Left cardiac atrium (tissue), 4 donors: ENCODE data around the gene TRPV5. TPM values are rescaled to one million over a fixed set of nuclear protein-coding genes. Genes with fewer than 3 reads are reported as not detected.
A peak's percentile ranks its signal among the peaks of the same experiment; 100 is the strongest.

Experiments used
- ATAC-seq, 2 donors: fragments of 200-7000 bp; cut with Tn5 transposase; one replicate each; pipeline ENCODE4 v1.9.1; 2020; ENCODE audit warnings: mild to moderate bottlenecking in 2 of 2, moderate library complexity in 2 of 2
- DNase-seq: peaks from one replicate; pipeline ENCODE4 v3.0.0-alpha.2; 2020
- intact Hi-C, 2 donors: fragments of 100-400 bp; cut with DNase I; formaldehyde crosslinking; loops; one replicate each; pipeline versions ENCODE4 v1.14.1 to v1.15.1; 2022 to 2023
- total RNA-seq, 2 donors: library from RNA; stranded (reverse); fragmentation: NEBNext Ultra II Directional; extraction: Animal tissue kit (Norgen Biotek cat#: 25700); gene quantifications; one replicate each; pipeline ENCODE4 v1.2.1, GENCODE V29; 2021
- donor health status: DM: no; HTN: yes; CAD: no.
- donor health status: DM: no; HTN: yes; CAD: no; lungs with severe emphysema.
- donor health status: DM: yes; HTN: yes; CAD: no.
- donor health status: Dilated cardiomyopathy.

TRPV5 gene
- total RNA-seq, 2 donors from 2014 or later = not detected

DNA sequence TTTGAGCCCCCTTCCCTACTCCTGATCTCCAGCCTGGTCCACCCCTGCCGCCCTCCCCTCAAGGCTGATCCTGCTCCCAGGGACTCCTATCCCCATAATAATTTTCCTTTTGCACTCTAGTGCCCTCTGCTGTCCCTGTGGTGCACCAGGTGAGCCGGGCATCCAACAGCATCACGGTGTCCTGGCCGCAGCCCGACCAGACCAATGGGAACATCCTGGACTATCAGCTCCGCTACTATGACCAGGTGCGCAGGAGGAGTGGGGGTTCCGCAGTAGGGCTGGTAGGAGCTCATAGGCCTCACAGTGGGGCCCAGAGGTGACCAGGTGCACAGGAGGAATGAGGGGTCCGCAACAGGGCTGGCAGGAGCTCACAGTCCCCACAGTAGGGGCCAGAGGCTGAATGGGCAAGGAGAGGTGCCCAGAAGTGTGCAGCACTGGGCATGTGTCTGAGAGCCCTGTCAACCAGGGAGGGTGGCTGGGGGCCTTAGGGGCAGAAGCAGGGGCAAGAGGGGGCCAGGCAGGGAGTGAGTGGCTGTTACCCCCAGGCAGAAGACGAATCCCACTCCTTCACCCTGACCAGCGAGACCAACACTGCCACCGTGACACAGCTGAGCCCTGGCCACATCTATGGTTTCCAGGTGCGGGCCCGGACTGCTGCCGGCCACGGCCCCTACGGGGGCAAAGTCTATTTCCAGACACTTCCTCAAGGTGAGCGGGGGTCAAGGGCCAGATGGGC lies 67.0 kb downstream of the TRPV5 start:
- ATAC-seq = peak; percentile 52 to 61
- intact Hi-C loops = no loop called here
- no peak for DNase-seq

DNA sequence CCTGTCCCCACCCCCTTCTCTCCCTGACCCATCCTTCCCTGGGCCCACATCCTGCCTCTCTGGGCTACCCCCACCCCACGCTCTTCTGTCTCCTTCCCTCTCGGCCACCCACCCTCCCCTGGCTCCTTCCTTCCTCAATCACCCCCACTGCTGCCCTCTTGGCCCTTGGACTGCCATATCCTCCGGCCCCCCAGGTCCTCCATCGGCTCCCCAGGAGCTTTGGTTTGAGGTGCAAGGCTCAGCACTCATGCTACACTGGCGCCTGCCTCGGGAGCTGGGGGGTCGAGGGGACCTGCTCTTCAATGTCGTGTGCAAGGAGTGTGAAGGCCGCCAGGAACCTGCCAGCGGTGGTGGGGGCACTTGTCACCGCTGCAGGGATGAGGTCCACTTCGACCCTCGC lies 67.8 kb downstream of the TRPV5 start:
- ATAC-seq (no peak), DNase-seq (no peak)
- intact Hi-C loops = no loop called here

DNA sequence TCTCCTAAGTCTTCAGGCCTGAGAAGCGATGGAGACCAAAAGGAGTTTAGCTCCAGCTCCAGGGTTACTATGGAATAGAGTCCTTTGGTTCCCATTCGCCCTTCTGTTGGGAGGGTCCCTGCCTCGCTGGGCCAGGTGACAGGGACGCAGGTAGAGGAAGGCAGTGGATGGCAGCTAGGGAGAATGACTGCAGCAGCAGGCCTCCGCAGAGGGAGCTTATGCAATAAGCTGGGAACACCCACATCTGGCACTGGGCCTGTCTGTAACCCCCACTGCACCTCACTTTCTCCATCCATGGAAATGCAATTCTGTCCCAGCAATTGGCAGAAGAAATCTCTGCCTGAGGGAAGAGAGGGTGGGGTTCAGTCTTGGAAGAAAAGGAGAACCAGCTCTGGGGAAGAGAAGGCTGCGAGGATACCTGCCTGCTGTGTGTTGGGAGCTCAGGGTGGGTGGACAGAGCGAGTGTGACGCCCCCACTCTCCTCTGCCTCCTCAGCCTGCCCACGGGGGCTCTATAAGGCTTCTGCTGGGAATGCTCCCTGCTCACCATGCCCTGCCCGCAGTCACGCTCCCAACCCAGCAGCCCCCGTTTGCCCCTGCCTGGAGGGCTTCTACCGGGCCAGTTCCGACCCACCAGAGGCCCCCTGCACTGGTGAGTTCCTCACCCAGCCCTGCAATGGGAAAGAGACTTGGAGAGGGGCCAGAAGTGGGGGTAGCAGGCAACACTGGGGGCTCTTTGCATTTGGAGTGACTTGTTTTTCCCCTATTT lies 68.4 kb downstream of the TRPV5 start:
- DNase-seq = no peak
- intact Hi-C loops = no loop called here
- no peak for ATAC-seq

DNA sequence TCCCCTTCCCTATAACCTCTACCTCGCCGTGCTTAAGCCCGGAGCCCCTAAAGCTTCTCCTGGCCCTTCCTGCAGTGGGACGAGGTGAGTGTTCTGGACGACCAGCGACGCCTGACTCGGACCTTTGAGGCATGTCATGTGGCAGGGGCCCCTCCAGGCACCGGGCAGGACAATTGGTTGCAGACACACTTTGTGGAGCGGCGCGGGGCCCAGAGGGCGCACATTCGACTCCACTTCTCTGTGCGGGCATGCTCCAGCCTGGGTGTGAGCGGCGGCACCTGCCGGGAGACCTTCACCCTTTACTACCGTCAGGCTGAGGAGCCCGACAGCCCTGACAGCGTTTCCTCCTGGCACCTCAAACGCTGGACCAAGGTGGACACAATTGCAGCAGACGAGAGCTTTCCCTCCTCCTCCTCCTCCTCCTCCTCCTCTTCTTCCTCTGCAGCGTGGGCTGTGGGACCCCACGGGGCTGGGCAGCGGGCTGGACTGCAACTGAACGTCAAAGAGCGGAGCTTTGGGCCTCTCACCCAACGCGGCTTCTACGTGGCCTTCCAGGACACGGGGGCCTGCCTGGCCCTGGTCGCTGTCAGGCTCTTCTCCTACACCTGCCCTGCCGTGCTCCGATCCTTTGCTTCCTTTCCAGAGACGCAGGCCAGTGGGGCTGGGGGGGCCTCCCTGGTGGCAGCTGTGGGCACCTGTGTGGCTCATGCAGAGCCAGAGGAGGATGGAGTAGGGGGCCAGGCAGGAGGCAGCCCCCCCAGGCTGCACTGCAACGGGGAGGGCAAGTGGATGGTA lies 69.5 kb downstream of the TRPV5 start:
- intact Hi-C loops = no loop called here

DNA sequence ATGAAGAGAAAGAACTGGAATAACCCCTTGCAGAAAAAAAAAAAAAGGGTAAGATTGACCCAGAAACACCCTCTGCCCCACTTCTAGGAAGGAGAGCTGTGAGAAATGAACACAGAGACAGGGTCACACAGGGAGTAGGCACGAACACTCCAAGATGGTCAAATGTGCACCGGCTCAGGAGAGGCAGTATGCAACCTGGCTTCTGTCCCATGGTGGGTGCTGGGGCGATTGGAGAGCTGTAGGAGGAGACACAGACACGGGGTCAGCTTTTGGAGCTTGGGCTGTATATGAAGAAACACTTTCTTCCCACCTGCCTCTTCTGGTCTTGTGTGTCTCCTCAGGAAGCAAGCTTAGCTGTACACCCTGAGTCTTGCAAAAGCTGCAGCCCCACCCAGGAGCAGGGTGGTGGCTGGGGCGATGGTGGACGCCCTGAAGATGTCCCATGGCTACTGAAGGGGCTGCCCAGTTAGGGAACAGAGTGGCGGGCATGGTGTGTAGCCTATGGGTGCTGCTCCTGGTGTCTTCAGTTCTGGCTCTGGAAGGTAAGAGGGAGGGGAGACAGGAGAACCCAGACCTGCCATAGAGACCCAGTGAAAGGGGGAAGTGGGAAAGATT lies 70.7 kb downstream of the TRPV5 start:
- intact Hi-C loops = no loop called here
- ATAC-seq = no peak

More for the DNA sequence above, 69.5 kb downstream of the TRPV5 start:
- ATAC-seq (no peak), DNase-seq (no peak)

DNA sequence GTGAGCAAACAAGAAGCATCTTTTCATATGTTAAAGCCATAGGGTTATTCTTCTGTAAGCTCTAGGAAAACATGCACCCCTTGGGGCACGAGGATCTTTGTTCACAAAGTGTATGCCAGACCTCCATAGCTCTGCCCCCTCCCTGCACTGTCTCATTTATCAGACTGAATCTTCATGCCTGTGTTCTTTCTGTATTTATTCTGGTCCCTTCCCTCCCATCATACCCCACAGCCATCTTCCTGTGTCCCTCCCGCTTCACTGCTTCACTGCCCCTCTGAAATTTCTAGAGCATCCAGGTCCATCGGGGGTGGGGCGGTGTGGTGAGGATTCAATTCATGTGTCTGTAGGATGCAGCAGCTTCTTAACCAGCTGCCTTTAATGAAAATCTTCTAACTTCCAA lies 71.2 kb downstream of the TRPV5 start:
- no peak for DNase-seq
- ATAC-seq = no peak
- intact Hi-C loops = no loop called here

More for the DNA sequence above, 70.7 kb downstream of the TRPV5 start:
- no peak for DNase-seq

DNA sequence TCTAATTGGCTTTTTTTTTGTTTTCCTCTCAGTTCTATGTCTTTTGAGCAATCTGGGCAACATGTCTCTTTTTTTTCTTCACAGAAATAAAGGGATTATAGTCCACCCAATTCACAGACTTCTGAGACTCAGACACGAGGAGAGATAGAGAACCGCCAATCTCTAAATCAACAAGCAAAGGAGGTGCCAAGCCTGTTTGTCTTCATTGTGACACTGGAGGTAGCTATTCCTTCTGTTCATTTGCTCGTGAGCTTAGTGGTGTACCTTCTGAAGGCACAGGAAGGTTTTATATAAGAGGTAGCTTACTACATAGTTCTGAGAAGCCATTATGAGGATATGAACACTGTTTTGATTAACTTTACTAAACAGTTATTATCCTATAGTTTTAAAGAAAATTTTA lies 72.6 kb downstream of the TRPV5 start:
- no peak for DNase-seq
- intact Hi-C loops = no loop called here
- ATAC-seq = no peak

DNA sequence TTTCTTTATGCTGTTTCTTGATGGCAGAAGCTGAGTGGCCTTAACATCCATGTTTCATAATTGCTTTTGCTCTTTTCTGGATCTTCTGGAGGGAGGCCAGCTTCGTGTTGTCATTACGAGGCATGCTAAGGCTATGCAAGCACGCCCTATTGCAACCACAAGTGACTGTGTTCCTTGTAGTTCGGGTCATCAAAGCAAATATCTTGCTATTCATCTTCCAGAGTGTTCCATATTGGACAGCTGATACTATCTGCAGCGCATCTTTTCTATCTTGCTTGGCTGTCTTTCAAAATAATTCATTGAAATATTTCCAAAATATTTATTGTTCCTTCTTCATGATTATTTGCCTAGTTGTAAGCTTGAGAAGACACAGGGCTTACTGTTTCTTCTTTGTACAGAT lies 73.7 kb downstream of the TRPV5 start:
- DNase-seq = peak; percentile 58
- intact Hi-C loops = loop anchor here in 1 of 2 donors (10.0 kb wide), 2 partner anchors 65 to 145 kb away; no protein-coding TSS in a partner anchor

DNA sequence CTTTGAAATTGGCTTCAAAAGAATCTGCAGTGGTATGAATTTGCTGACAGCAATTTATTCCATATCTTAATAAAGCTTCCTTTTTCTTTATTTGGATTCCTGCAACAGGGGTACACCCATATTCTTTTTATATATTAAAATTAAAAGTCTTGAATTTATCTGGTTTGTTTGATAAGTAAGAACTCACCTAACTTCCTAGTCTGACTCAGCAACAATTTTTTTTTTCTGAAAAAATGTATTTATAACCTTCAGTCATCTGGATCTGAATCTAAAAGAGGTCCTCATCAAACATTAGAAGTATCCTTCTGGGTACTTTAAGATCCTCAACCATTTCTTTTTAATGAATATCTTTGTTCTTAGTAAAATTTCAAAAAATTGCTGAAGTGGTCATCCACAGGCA lies 74.1 kb downstream of the TRPV5 start:
- no peak for DNase-seq
- intact Hi-C loops = loop anchor here in 1 of 2 donors (10.0 kb wide), 2 partner anchors 65 to 145 kb away; no protein-coding TSS in a partner anchor

More for the DNA sequence above, 73.7 kb downstream of the TRPV5 start:
- no peak for ATAC-seq

More for the DNA sequence above, 74.1 kb downstream of the TRPV5 start:
- no peak for ATAC-seq

Other genes with a start within 250 kb of the TRPV5 start
- gene PRSS1, start 184.3 kb downstream of the TRPV5 start, total RNA-seq = not detected
- not detected for gene PRSS2, start 162.8 kb downstream of the TRPV5 start, total RNA-seq
- gene EPHB6, start 78.7 kb downstream of the TRPV5 start, total RNA-seq = 10 to 100 TPM in 1 of 2 donors, 1 to 10 TPM in 1; 9.3 to 11.1 TPM
- gene TRPV6, start 48.0 kb downstream of the TRPV5 start, total RNA-seq = under 1 TPM; 0.24 to 0.27 TPM
- not detected for gene LLCFC1, start 5.7 kb upstream of the TRPV5 start, total RNA-seq
- under 1 TPM in 1 of 2 donors, not detected in 1; 0.15 TPM for gene KEL, start 28.6 kb upstream of the TRPV5 start, total RNA-seq
- gene OR9A2, start 93.4 kb upstream of the TRPV5 start, total RNA-seq = not detected
- not detected for gene OR6V1, start 118.6 kb upstream of the TRPV5 start, total RNA-seq
- not detected for gene PIP, start 198.3 kb upstream of the TRPV5 start, total RNA-seq
- not detected for gene TAS2R39, start 249.7 kb upstream of the TRPV5 start, total RNA-seq